Liver (tissue), 9 donors: ENCODE measurements around the gene SFT2D2. TPM values are rescaled to one million over a fixed set of nuclear protein-coding genes. Genes with fewer than 3 reads are reported as not detected.

ENCODE experiments used
- DNase-seq: peaks from one replicate; pipeline ENCODE4 v3.0.0-alpha.2; 2017; ENCODE audit warnings: low spot score
- H3K27ac ChIP-seq, 2 donors: one replicate each; pipeline ENCODE4 v1.7.0; 2013; ENCODE audit warnings: inconsistent platforms in 2 of 2, low read length in 2 of 2, control low read depth in 1 of 2, low read depth in 1 of 2, mild to moderate bottlenecking in 1 of 2
- H3K27me3 ChIP-seq, 4 donors: one replicate each; pipeline versions ENCODE4 v1.6.1 to v1.7.0; 2013; ENCODE audit warnings: low read length in 3 of 4, inconsistent platforms in 1 of 4, mild to moderate bottlenecking in 1 of 4, moderate library complexity in 1 of 4; ENCODE audit not compliant: control insufficient read depth in 4 of 4, insufficient read depth in 4 of 4
- H3K36me3 ChIP-seq, 4 donors: one replicate each; pipeline versions ENCODE4 v1.6.1 to v1.7.0; 2013; ENCODE audit warnings: low read length in 3 of 4, mild to moderate bottlenecking in 3 of 4, low read depth in 1 of 4, moderate library complexity in 1 of 4; ENCODE audit not compliant: control insufficient read depth in 4 of 4, insufficient read depth in 3 of 4
- H3K4me1 ChIP-seq, 4 donors: one replicate each; pipeline versions ENCODE4 v1.6.1 to v1.7.0; 2013; ENCODE audit warnings: low read length in 3 of 4, mild to moderate bottlenecking in 3 of 4, moderate library complexity in 1 of 4; ENCODE audit not compliant: control insufficient read depth in 4 of 4, insufficient read depth in 4 of 4
- H3K4me3 ChIP-seq, 3 donors: one replicate each; pipeline versions ENCODE4 v1.6.1 to v1.7.0; 2013; ENCODE audit warnings: low read length in 3 of 3, control low read depth in 1 of 3, low read depth in 1 of 3, mild to moderate bottlenecking in 1 of 3
- H3K9ac ChIP-seq, 2 donors: one replicate each; pipeline ENCODE4 v1.7.0; 2013; ENCODE audit warnings: low read length in 2 of 2, mild to moderate bottlenecking in 2 of 2, moderate library complexity in 2 of 2, control low read depth in 1 of 2, low read depth in 1 of 2
- H3K9me3 ChIP-seq, 4 donors: one replicate each; pipeline versions ENCODE4 v1.6.1 to v1.7.0; 2013; ENCODE audit warnings: low read length in 3 of 4; ENCODE audit not compliant: control insufficient read depth in 4 of 4
- EGR1 ChIP-seq, 2 donors: IDR thresholded peaks; 2 replicates each; pipeline ENCODE4 v1.6.1; 2016 to 2018; ENCODE audit warnings: antibody characterized with exemption in 2 of 2, low read depth in 2 of 2
- GABPA ChIP-seq, 2 donors: IDR thresholded peaks in 1 of 2; conservative IDR thresholded peaks in 1 of 2; 2 replicates each; pipeline ENCODE4 v1.6.1; 2016; ENCODE audit warnings: antibody characterized with exemption in 2 of 2, mild to moderate bottlenecking in 1 of 2, moderate library complexity in 1 of 2
- HNF4A ChIP-seq, 2 donors: conservative IDR thresholded peaks; 2 replicates each; pipeline ENCODE4 v1.6.1; 2016; ENCODE audit warnings: antibody characterized with exemption in 2 of 2, mild to moderate bottlenecking in 2 of 2
- HNF4G ChIP-seq: IDR thresholded peaks from 2 replicates; pipeline ENCODE4 v1.6.1; 2016; ENCODE audit warnings: antibody characterized with exemption
- JUND ChIP-seq, 2 donors: IDR thresholded peaks; 2 replicates each; pipeline ENCODE4 v1.6.1; 2016; ENCODE audit warnings: antibody characterized with exemption in 2 of 2
- NR2F2 ChIP-seq: IDR thresholded peaks from 2 replicates; pipeline ENCODE4 v1.6.1; 2016; ENCODE audit warnings: antibody characterized with exemption
- RXRA ChIP-seq, 2 donors: IDR thresholded peaks; 2 replicates each; pipeline ENCODE4 v1.6.1; 2017 to 2018; ENCODE audit warnings: antibody characterized with exemption in 2 of 2, mild to moderate bottlenecking in 1 of 2
- SP1 ChIP-seq: IDR thresholded peaks from 2 replicates; pipeline ENCODE4 v1.6.1; 2018; ENCODE audit warnings: antibody characterized with exemption, mild to moderate bottlenecking
- YY1 ChIP-seq: IDR thresholded peaks from 2 replicates; pipeline ENCODE4 v1.6.1; 2016; ENCODE audit warnings: antibody characterized with exemption, mild to moderate bottlenecking
- WGBS: extraction: QIAGEN DNeasy Blood & Tissue Kit; methylation state at CpG from one replicate; pipeline ENCODE4 v1.1.7; 2013; 5-methylcytosine and 5-hydroxymethylcytosine counted together
- polyA plus RNA-seq, 2 donors: library from polyadenylated mRNA; stranded (reverse) in 1 of 2; unstranded in 1 of 2; fragments of 200-250 nt in 1 of 2; fragments of >200 nt in 1 of 2; fragmentation: Nextera tagmentation in 1 of 2; extraction: Ambion mirVana in 1 of 2; gene quantifications; one replicate each; pipeline versions ENCODE4 v1.2.1 to v1.2.3, GENCODE V29; 2013 to 2015
- total RNA-seq, 2 donors: library from RNA; depleted of rRNA; stranded (reverse); fragments of >200 nt; gene quantifications; one replicate each; pipeline ENCODE4 v1.2.3, GENCODE V29; 2014
- TF ChIP-seq, protein P1 (sequence below): IDR thresholded peaks from 2 replicates; pipeline ENCODE4 v1.6.1; 2016; ENCODE audit warnings: antibody characterized with exemption
- TF ChIP-seq, protein P2 (sequence below): IDR thresholded peaks from 2 replicates; pipeline ENCODE4 v1.6.1; 2016; ENCODE audit warnings: antibody characterized with exemption
- TF ChIP-seq, protein P3 (sequence below): fragments of 150-350 bp; IDR thresholded peaks from 2 replicates; pipeline ENCODE4 v1.5.1; 2017; ENCODE audit warnings: improper control_type of control experiment, low read depth, low read length; ENCODE audit not compliant: missing input control
- TF ChIP-seq, protein P4 (sequence below): IDR thresholded peaks from 2 replicates; pipeline ENCODE4 v1.6.1; 2016; ENCODE audit warnings: antibody characterized with exemption, mild to moderate bottlenecking
- donor health status: healthy.
- donor health status: healthy.
- donor health status: healthy.
- donor health status: healthy.
- donor health status: healthy.

SFT2D2 gene
- total and polyA plus RNA-seq, 4 donors = 3.8 to 34.6 (median 25.4) TPM

DNA sequence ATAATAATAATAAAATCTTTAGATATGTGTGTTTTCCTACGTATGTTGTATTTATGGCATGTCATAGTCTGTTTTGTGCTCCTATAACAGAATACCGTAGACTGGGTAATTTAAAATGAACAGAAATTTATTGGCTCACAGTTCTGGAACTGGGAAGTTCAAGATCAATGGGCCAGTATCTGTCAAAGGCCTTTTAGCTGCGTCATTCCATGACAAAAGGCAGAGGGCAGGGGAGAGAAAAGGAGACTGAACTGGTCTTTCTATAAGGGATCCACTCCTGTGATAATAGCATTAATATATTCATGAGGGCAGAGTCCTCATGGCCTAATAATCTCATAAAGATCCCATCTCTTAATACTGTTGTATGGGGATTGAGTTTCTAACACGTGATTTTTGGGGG, 7.1 kb upstream of the SFT2D2 start:
- WGBS = 90% methylated on average over 4 of the region's 4 CpGs
- no peaks in the 10 kb centered on the region for H3K27me3 ChIP-seq
- no peaks in the 10 kb centered on the region for H3K4me1 ChIP-seq
- H3K4me3 ChIP-seq = no peak overlapping the region
- no peak overlapping the region for H3K9ac ChIP-seq
- no peak overlapping the region for H3K27ac ChIP-seq
- no peaks in the 10 kb centered on the region for H3K36me3 ChIP-seq
- no peaks in the 10 kb centered on the region for H3K9me3 ChIP-seq
- TF ChIP-seq, protein P1, sequence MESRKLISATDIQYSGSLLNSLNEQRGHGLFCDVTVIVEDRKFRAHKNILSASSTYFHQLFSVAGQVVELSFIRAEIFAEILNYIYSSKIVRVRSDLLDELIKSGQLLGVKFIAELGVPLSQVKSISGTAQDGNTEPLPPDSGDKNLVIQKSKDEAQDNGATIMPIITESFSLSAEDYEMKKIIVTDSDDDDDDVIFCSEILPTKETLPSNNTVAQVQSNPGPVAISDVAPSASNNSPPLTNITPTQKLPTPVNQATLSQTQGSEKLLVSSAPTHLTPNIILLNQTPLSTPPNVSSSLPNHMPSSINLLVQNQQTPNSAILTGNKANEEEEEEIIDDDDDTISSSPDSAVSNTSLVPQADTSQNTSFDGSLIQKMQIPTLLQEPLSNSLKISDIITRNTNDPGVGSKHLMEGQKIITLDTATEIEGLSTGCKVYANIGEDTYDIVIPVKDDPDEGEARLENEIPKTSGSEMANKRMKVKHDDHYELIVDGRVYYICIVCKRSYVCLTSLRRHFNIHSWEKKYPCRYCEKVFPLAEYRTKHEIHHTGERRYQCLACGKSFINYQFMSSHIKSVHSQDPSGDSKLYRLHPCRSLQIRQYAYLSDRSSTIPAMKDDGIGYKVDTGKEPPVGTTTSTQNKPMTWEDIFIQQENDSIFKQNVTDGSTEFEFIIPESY = no peak
- TF ChIP-seq, protein P2, sequence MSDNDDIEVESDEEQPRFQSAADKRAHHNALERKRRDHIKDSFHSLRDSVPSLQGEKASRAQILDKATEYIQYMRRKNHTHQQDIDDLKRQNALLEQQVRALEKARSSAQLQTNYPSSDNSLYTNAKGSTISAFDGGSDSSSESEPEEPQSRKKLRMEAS = no peak
- DNase-seq = no peak

DNA sequence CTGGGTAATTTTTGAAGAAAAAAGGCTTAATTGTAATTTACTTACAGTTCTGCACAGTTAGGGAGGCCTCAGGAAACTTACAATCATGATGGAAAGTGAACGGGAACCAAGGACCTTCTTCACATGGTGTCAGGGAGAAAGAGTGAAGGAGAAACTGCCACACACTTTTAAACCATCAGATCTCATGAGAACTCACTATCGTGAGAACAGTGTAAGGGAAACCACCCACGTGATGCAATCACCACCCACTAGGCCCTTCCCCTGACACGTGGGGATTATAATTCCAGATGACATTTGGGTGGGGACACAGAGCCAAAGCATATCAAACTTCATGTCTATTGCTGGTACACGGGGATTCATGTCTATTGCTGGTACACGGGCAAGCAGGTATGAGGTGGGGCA, 5.3 kb upstream of the SFT2D2 start:
- H3K27ac ChIP-seq = no peak overlapping the region
- H3K4me1 ChIP-seq = no peaks in the 10 kb centered on the region
- TF ChIP-seq NR2F2 = no peak
- TF ChIP-seq, protein P3, sequence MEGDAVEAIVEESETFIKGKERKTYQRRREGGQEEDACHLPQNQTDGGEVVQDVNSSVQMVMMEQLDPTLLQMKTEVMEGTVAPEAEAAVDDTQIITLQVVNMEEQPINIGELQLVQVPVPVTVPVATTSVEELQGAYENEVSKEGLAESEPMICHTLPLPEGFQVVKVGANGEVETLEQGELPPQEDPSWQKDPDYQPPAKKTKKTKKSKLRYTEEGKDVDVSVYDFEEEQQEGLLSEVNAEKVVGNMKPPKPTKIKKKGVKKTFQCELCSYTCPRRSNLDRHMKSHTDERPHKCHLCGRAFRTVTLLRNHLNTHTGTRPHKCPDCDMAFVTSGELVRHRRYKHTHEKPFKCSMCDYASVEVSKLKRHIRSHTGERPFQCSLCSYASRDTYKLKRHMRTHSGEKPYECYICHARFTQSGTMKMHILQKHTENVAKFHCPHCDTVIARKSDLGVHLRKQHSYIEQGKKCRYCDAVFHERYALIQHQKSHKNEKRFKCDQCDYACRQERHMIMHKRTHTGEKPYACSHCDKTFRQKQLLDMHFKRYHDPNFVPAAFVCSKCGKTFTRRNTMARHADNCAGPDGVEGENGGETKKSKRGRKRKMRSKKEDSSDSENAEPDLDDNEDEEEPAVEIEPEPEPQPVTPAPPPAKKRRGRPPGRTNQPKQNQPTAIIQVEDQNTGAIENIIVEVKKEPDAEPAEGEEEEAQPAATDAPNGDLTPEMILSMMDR = no peak
- TF ChIP-seq YY1 = no peak
- no peak for TF ChIP-seq SP1
- no peak for TF ChIP-seq RXRA (IDR thresholded peaks at IDR 0.05)
- no peak for TF ChIP-seq EGR1 (IDR thresholded peaks at IDR 0.05; ENCODE audit: low read depth in 2 of 2)
- TF ChIP-seq, protein P4, sequence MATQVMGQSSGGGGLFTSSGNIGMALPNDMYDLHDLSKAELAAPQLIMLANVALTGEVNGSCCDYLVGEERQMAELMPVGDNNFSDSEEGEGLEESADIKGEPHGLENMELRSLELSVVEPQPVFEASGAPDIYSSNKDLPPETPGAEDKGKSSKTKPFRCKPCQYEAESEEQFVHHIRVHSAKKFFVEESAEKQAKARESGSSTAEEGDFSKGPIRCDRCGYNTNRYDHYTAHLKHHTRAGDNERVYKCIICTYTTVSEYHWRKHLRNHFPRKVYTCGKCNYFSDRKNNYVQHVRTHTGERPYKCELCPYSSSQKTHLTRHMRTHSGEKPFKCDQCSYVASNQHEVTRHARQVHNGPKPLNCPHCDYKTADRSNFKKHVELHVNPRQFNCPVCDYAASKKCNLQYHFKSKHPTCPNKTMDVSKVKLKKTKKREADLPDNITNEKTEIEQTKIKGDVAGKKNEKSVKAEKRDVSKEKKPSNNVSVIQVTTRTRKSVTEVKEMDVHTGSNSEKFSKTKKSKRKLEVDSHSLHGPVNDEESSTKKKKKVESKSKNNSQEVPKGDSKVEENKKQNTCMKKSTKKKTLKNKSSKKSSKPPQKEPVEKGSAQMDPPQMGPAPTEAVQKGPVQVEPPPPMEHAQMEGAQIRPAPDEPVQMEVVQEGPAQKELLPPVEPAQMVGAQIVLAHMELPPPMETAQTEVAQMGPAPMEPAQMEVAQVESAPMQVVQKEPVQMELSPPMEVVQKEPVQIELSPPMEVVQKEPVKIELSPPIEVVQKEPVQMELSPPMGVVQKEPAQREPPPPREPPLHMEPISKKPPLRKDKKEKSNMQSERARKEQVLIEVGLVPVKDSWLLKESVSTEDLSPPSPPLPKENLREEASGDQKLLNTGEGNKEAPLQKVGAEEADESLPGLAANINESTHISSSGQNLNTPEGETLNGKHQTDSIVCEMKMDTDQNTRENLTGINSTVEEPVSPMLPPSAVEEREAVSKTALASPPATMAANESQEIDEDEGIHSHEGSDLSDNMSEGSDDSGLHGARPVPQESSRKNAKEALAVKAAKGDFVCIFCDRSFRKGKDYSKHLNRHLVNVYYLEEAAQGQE = no peak
- no peak for TF ChIP-seq HNF4G
- no peaks in the 10 kb centered on the region for H3K36me3 ChIP-seq
- no peak for DNase-seq
- no peak overlapping the region for H3K9ac ChIP-seq
- H3K27me3 ChIP-seq = no peaks in the 10 kb centered on the region
- 77% methylated on average over 6 of the region's 6 CpGs for WGBS
- H3K9me3 ChIP-seq = no peaks in the 10 kb centered on the region
- no peak overlapping the region for H3K4me3 ChIP-seq

DNA sequence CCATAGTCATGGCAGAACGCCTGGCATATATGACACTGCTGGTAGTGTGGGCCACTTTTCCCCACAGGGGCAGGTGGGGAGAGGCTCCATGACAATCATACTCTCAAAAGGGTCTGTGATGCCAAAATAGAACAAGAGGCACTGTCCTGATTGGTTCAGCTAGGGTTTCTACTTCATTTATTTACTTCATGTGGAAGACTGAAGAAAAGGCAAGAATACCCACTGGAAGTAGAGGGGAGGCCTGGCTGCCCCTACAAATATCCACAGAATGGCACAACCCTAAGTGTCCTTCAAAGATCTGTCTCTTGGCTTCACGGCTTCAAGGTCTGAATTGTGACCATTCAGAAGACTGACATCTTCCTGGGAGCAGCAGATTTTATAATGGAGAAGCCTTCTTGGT, 4.5 kb upstream of the SFT2D2 start:
- Histone ChIP-seq H3K9ac (no peak overlapping the region), H3K9me3 (no peaks in the 10 kb centered on the region), H3K4me3 (no peak overlapping the region), H3K36me3 (no peaks in the 10 kb centered on the region), H3K27me3 (no peaks in the 10 kb centered on the region), H3K4me1 (no peaks in the 10 kb centered on the region), H3K27ac (no peak overlapping the region)
- no peak for DNase-seq
- WGBS = 92% methylated on average over 2 of the region's 2 CpGs
- TF ChIP-seq EGR1 (IDR thresholded peaks at IDR 0.05; ENCODE audit: low read depth in 2 of 2) (no peak), JUND (IDR thresholded peaks at IDR 0.05) (no peak), HNF4A (conservative IDR thresholded peaks at IDR 0.05) (no peak), NR2F2 (no peak), YY1 (no peak), GABPA (IDR thresholded peaks at IDR 0.05 in 1 of 2, conservative IDR thresholded peaks at IDR 0.05 in 1 of 2) (no peak), HNF4G (no peak)
- TF ChIP-seq, protein P4 = no peak
- TF ChIP-seq, protein P1 = no peak
